ENCODE measurements around the gene RAB8B.

DNA sequence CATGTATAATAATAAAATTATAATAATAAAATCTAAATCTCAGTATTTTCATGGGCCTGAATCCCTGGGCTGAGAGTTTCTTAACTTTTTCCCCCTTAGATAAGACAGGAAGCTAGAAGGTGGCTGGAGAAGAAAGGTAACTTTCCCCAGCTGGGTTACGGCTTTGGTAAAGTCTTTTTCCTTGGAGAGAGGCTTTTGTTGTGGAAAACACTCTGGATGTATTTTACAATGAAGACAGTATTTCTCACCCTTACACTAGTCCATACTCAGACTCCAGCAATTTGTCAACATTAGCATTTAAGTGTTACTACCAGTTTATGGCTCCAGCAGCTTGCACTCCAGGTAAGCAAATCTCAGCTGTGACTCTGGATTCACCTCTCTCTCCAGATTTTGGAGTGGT is 122.9 kb downstream of the RAB8B start:
- TF ChIP-seq CTCF (IDR thresholded peaks at IDR 0.05) (no peak), POLR2A (IDR thresholded peaks at IDR 0.05) (no peak)

Data from lower leg skin (tissue), 3 donors.